ENCODE measurements around the gene IGFBP7.
A peak's percentile ranks its signal among the peaks of the same experiment; 100 is the strongest.

The IGFBP7 gene

GRCh38 chr4:57099363-57099762 is 10.8 kb downstream of the IGFBP7 start:
- peak; percentile 47 for DNase-seq (ENCODE audit: low read depth)
- no peak for TF ChIP-seq CTCF (conservative IDR thresholded peaks at IDR 0.05; ENCODE audit: low read depth, low read length)
- H3K4me3 ChIP-seq (ENCODE audit: low read depth, low read length) = no peak overlapping the region

GRCh38 chr4:57098941-57099340 is 11.2 kb downstream of the IGFBP7 start:
- peak; percentile 95 for DNase-seq (ENCODE audit: low read depth)
- no peak for TF ChIP-seq CTCF (conservative IDR thresholded peaks at IDR 0.05; ENCODE audit: low read depth, low read length)
- H3K4me3 ChIP-seq (ENCODE audit: low read depth, low read length) = no peak overlapping the region

- H3K4me3 ChIP-seq (ENCODE audit: low read depth, low read length) = no peak overlapping the region
- no peak for TF ChIP-seq CTCF (conservative IDR thresholded peaks at IDR 0.05; ENCODE audit: low read depth, low read length)
- DNase-seq (ENCODE audit: low read depth) = peak; percentile 35
Observed at GRCh38 chr4:57098415-57098814, 11.8 kb downstream of the IGFBP7 start.

GRCh38 chr4:57097711-57098110 is 12.5 kb downstream of the IGFBP7 start:
- DNase-seq (ENCODE audit: low read depth) = peak; percentile 21
- no peak overlapping the region for H3K4me3 ChIP-seq (ENCODE audit: low read depth, low read length)
- no peak for TF ChIP-seq CTCF (conservative IDR thresholded peaks at IDR 0.05; ENCODE audit: low read depth, low read length)

GRCh38 chr4:57095956-57096355 is 14.2 kb downstream of the IGFBP7 start:
- H3K4me3 ChIP-seq (ENCODE audit: low read depth, low read length) = no peak overlapping the region
- no peak for TF ChIP-seq CTCF (conservative IDR thresholded peaks at IDR 0.05; ENCODE audit: low read depth, low read length)
- peak; percentile 57 for DNase-seq (ENCODE audit: low read depth)

GRCh38 chr4:57095245-57095644 is 14.9 kb downstream of the IGFBP7 start:
- no peak for TF ChIP-seq CTCF (conservative IDR thresholded peaks at IDR 0.05; ENCODE audit: low read depth, low read length)
- H3K4me3 ChIP-seq (ENCODE audit: low read depth, low read length) = no peak overlapping the region
- DNase-seq (ENCODE audit: low read depth) = peak; percentile 31

GRCh38 chr4:57094832-57095223 is 15.4 kb downstream of the IGFBP7 start:
- H3K4me3 ChIP-seq (ENCODE audit: low read depth, low read length) = no peak overlapping the region
- DNase-seq (ENCODE audit: low read depth) = peak; percentile 70
- peak; percentile 23 for TF ChIP-seq CTCF (conservative IDR thresholded peaks at IDR 0.05; ENCODE audit: low read depth, low read length)

Data from choroid plexus epithelial cell (primary cell).